GM18519 (cell line): ENCODE measurements around the gene NPLOC4.

Source experiments
- ATAC-seq: cut with Tn5 transposase; IDR thresholded peaks from one replicate; pipeline ENCODE4 v1.9.1; 2021; ENCODE audit warnings: mild to moderate bottlenecking, moderate library complexity; ENCODE audit not compliant: unreplicated experiment, low FRiP score

NPLOC4 gene

DNA sequence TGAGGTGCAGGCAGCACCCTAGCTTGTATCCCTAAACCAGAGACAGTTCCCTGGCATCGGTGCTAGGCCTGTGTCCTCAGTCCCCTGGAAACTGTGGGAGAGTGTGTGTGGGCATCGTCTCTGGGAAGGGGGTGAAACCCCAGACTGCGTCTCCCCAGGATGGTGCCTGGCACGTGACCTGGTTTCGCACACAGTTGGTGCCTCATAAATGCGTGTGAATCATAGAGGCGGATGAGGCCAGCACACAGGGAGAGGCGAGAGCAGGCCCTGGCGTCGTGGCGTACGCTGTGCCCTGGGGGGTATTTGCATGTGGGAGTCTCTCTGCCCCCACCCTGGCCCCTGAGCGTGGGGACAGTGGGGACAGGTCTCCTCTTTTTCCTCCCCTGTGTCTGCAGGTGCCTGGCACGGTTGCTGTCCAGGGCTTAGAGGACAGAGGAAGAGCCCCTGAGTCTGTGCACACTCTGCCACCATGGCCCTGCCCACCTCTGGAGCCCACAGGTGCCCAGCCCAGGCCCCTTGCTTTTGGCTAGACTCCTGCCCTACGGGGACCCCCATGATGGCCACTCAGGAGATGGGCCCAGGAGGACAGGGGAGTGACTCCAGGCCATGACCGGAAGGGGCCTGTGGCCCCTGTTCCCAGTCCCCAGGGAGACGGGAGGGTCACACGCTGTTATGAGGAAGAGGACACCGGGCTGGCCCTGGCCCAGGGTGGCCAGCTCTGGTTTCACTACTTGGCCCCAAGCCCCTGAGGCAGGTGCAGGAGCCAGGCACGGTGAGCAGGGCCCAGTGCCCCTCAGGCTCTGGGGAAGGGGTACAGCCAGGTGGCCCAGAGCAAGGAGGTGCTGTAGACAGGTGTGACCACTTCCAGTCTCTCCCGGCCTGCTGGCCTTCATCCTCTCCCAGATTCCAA is 110.0 kb downstream of the NPLOC4 start:
- no peak for ATAC-seq

- no peak for ATAC-seq
Measured at GRCh38 chr17:81524865-81525159, 112.1 kb downstream of the NPLOC4 start.

DNA sequence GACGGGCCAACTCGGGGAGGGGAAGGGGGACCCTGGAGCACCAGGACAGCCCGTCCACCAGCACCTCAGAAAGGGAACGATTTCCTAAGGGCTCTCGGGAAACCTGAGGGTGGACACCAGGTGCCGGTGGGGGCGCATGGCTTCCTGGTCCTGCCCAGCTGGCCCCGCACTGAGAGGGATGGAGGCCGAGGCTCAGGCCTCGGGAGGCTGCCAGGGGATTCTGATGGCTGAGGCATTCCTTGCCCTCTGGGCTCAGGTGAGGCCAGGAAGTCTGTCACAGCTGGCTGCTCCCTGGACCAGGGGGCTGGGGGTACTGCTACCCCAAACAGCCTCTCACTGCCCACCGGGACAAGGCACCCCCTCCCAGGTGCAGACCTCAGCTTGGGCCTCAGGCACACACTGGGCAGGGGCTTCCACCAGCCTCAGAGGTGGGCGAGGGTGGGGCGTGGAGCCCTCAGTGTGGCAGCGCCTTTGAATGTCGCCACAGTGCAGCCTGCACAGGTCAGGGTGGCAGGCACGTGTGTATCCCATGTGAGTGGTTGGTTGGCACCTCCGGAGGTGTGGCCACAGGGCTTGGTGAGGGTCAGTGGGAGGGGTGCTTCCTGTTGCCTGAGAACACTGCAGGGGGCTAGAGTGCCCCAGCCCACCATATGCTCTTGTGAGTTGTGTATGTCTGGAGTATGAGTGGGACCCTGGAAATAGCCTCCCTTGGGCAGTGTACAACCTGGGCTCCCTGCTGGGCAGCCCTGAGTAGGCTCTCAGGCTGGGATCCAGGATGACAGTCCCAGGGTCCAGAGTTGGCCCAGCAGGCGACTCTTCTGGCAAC is 112.7 kb downstream of the NPLOC4 start:
- no peak for ATAC-seq

DNA sequence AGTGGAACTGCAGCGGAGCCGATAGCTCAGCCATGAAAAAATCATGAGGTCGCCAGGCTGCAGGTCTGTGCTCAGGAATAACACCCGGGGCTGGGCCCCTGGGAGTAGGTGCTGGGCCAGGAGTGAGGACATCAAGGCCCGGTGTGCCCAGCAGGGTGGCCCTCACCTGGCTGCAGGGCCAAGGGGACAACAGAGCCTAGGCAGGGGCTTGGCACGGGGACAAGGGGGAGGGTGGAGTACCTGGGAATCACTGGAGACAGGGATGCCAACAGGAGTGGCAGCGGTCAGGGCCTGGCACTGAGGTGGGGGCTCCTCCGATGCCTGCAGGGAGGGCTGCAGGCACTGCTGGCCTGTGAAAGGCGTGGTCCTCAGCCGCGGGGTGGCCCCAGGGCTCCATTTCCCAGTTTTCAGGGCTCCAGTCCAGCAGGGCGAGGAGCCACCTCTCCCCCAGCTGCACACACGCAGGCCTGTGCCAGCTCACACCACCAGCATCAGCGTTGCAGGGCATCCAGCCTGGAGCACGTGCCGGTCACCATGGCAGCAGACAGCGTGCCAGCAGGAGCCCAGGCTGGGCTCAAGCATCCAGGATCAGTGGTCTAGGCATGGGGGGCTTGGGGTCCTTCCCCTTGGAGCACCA is 113.4 kb downstream of the NPLOC4 start:
- ATAC-seq = no peak

- no peak for ATAC-seq
Measured at GRCh38 chr17:81522491-81523401, 114.2 kb downstream of the NPLOC4 start.

DNA sequence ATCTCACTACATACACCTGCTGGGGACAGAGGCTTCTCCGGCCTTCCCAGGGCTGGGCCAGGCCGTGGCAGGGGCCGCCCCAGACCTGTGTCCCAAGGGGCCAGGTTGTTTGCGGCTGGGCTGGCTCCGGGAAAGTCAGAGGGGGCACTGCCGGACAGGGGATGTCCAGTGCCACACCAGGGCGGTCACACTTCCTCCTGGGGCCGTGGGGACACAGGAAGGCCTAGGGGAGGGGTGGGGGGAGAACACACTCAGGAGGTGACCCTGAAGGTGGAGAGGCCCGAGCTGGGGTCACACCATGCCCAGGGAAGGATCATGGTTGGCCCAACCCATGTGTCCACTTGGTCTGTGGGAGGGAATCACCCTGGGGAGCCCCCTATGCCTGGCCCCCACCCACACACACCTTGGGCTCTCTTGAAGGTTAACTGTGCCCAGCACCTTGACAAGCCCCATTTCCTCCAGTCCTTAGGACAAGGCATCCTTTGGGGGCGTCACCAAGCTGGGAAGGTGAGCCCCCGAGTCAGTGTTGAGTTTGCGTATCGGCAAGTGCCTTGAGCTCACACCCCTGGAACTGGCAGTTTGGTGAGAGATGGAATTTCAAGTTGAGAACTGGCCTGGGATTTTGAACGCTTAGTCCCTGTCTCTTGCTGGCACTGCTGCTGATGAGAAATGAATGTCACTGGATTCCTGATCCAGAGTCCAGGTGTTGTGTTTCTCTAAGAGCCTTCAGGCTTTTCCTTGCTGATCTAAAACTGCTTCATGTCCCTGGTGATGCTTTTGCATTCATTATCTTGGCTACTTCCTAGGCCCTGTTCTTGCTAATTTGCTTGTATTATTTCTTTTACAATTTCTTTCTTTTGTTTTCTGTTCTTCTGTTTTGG is 116.7 kb downstream of the NPLOC4 start:
- no peak for ATAC-seq

- no peak for ATAC-seq
Measured at GRCh38 chr17:81519284-81520020, 117.5 kb downstream of the NPLOC4 start.

GRCh38 chr17:81518785-81519283 is 118.1 kb downstream of the NPLOC4 start:
- ATAC-seq = no peak

DNA sequence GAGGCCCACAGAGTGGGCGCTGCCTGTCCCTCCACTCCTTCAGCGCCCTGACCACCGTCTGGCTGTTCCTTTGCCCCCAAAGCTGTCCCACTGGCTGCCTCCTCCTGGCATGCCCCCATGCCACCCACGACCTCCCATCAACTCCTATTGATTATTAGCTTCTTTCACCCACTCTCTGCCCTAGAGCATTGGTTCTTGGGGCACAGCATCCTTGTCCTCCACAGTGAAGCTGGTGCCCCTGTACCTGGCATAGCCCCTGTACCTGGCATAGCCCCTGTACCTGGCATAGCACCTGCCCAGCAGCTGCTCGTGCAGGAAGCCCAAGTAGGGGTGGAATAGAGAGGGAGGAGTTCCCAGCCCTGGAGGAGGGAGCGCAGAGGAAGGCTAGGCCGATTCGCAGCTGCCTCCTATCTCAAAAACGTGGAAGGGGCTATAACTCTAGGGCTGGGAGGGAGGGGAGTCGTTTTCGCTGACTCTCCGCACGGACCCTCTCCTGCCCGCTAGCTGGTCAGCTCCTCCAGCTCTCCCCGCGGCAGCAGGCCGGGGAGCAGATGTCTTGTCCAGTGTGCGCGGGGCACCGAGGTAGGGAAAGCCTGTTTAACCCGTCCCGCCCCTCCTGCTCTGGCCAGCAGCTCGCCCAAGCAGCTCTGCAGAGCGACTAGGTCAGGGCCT is 118.7 kb downstream of the NPLOC4 start:
- ATAC-seq = no peak

DNA sequence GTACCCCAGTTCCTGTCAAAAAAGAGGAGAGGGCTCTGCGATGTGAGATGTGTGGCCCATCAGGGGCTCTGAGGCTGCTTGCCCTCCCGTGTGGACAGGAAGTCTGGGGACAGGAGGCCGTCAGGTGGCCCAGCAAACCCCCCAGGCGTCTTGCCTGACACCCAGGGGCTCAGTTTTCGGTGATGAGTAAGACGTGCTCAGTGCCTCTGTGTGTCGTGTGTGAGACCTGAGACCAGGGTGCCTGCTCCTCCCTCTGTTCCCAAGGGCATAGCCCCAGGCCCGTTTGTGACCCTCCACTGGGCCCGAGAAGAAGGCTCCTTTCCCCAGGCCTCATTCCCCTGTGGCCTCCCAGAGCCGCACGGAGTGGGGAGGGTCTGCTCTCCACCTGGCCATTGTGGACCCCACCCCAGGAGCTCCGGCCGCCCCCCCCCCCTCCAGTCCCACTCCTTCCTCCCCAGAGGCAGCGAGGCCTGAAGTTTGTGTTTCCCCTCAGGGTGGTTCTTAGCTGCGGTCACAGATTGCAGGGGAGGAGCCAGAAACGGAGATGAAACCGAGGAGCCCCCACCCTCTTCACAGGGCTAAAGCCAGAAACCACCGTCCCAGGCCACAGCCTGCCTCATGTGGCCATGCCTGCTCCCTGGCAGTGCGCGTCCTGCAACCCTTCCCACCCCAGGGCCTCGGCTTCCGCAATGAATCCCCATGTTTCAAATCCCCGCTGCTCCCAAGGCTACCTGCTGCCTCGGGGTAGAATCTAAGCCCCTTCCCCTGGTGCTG is 119.4 kb downstream of the NPLOC4 start:
- no peak for ATAC-seq

GRCh38 chr17:81517009-81517338 is 119.9 kb downstream of the NPLOC4 start:
- ATAC-seq = no peak

GRCh38 chr17:81516439-81516838 is 120.5 kb downstream of the NPLOC4 start:
- ATAC-seq = no peak

GRCh38 chr17:81515530-81516041 is 121.3 kb downstream of the NPLOC4 start:
- ATAC-seq = no peak

DNA sequence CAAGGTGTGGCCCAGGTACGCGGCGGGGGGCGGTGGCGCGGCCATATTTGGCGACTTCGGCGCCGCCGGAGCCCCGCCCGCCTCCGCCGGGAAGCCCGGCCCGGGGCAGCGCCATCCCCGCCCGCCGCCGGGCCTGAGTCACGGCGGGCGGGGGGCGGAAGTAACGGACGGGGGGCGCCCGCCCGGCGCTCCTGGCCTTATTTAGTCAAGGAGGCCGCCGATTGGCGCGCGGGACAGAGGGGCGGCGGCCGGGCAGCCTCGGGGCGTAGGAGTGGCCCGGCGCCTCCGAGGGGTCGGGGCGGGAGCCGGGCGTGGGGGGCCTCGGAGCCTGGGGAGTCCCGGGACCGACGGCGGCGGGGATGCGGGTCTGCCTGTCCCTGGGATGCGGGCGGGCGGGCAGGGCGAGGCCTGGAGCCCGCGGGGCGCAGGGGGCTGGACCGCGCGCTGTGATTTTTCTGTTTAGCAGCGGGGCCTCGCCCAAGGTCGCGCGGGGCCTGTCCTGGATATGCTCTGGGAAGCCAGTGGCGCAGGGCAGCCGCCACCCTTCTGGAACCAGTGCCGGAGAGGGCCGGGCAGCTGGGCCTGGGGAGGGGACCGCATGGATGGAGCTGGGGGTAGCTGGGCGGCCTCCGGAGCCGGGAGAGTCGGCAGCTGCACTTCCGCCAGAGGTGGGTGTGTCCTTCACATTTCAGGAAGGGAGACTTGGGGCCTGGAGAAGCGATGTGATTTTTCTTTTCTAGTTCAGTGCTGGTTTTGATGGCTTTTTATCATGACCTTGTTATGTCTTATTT is 122.0 kb downstream of the NPLOC4 start:
- no peak for ATAC-seq

DNA sequence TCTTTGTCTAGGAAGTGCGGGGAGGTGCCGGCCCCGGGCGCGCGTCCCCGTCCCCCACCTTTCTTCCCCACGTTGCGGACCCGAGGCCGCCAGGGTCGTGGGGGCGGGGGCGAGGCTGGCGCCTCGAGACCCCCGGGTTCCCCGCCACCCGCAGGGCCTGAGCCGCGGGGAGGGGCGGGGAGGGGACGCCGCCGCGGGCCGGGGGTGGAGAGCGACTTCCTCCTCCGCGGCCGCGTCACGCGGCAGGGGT is 122.5 kb downstream of the NPLOC4 start:
- ATAC-seq = no peak

- no peak for ATAC-seq
Measured at GRCh38 chr17:81513753-81514488, 123.0 kb downstream of the NPLOC4 start.
